A673 (cell line): ENCODE measurements around the gene CLEC17A.

Experiments
- EZH2 ChIP-seq: fragments of 200-600 bp; sonication (generic); IDR thresholded peaks from 2 replicates; pipeline ENCODE4 v1.6.1; 2017; ENCODE audit warnings: borderline replicate concordance, low read depth, mild to moderate bottlenecking, mixed read lengths, antibody characterized with exemption, low read length; ENCODE audit not compliant: poor library complexity, severe bottlenecking
- TF ChIP-seq, protein P1 (sequence below): fragments of 300-800, 200-600 bp; sonication (generic); conservative IDR thresholded peaks from 2 replicates; pipeline ENCODE4 v1.5.1; 2017; ENCODE audit warnings: low read depth, mild to moderate bottlenecking, antibody characterized with exemption, low read length, moderate library complexity, mixed read lengths

DNA sequence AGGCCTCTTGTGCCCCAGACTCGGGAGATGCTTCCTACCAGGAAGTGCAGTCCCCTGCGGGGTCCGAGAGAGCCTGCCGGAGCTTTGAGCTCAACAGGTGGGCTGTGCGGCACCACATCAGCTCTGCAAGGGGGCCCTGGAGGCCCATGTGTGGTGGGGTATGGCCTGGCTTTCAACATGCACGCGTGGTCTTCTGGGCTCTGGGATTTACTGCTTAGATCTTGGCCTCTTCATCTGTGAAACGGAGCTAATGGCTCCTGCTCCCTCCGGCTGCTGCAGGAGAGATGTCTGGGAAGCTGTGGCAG is 29.0 kb upstream of the CLEC17A start:
- no peak for TF ChIP-seq EZH2
- TF ChIP-seq, protein P1, sequence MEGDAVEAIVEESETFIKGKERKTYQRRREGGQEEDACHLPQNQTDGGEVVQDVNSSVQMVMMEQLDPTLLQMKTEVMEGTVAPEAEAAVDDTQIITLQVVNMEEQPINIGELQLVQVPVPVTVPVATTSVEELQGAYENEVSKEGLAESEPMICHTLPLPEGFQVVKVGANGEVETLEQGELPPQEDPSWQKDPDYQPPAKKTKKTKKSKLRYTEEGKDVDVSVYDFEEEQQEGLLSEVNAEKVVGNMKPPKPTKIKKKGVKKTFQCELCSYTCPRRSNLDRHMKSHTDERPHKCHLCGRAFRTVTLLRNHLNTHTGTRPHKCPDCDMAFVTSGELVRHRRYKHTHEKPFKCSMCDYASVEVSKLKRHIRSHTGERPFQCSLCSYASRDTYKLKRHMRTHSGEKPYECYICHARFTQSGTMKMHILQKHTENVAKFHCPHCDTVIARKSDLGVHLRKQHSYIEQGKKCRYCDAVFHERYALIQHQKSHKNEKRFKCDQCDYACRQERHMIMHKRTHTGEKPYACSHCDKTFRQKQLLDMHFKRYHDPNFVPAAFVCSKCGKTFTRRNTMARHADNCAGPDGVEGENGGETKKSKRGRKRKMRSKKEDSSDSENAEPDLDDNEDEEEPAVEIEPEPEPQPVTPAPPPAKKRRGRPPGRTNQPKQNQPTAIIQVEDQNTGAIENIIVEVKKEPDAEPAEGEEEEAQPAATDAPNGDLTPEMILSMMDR, result no peak
